Activated naive CD4-positive, alpha-beta T cell treated with anti-CD3 and anti-CD28 coated beads, Interleukin-2, amount 50 U/mL, for 72 hours (primary cell): Measurements from ENCODE around the gene CDC5L. TPM values are rescaled to one million over a fixed set of nuclear protein-coding genes. Genes with fewer than 3 reads are reported as not detected.

Experiments used
- ATAC-seq, 2 donors: fragments of 150-1000 bp; cut with Tn5 transposase; 2 replicates each; pipeline ENCODE4 v1.10.0; 2021; ENCODE audit warnings: mild to moderate bottlenecking in 2 of 2, moderate library complexity in 2 of 2
- DNase-seq, 2 donors: peaks; one replicate each; pipeline ENCODE4 v3.0.0; 2021 to 2022; ENCODE audit warnings: low spot score in 2 of 2
- H3K27ac Mint-ChIP-seq, 2 donors: one replicate each; pipeline ENCODE4 v1.8.0; 2022; ENCODE audit warnings: mild to moderate bottlenecking in 2 of 2, mixed read lengths in 2 of 2
- H3K36me3 Mint-ChIP-seq, 2 donors: one replicate each; pipeline ENCODE4 v1.8.0; 2022; ENCODE audit warnings: mixed read lengths in 2 of 2
- H3K9me3 Mint-ChIP-seq, 2 donors: one replicate each; pipeline ENCODE4 v1.8.0; 2022; ENCODE audit warnings: mixed read lengths in 2 of 2
- total RNA-seq, 2 donors: library from RNA; stranded (reverse); gene quantifications; one replicate each; pipeline ENCODE4 v1.2.3, GENCODE V29; 2022

CDC5L gene
- total RNA-seq, 2 donors from 2014 or later = 22.7 to 25.2 TPM

DNA sequence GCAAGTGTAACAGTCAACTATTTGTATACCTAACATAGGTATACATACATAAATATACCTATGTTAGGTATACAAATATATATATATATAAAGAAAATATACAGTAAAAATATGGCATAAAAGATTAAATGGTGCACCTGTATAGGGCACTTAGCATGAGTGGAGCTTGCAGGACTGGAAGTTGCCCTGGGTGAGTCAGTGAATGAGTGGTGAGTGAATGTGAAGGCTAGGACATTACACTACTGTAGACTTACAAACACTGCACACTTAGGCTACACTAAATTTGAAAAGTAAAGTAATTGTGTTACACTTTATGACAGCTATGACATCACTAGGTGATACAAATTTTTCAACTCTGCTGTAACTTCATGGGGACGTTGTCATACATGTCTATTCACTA, 65.6 kb downstream of the CDC5L start:
- DNase-seq = no peak
- Mint-ChIP-seq H3K36me3 (no peaks in the 10 kb centered on the region), H3K27ac (peak overlapping the region in 1 of 2 donors; percentile 19), H3K9me3 (no peaks in the 10 kb centered on the region)
- ATAC-seq = no peak

DNA sequence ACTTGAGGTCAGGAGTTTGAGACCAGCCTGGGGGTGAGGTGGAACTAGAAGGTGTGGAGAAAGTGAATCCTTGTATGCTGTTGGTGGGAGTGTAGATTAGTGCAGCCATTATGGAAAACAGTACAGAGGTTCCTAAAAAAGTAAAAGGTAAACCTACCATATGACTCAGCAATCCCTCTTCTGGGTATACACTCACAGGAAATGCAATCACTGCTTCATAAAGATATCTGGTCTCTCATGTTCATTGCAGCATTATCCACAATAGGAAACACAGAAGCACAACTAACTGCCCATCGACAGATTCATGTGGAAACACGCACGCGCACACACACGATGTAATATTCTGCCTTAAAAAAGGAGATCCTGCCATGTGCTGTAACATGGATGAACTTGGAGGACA, 66.7 kb downstream of the CDC5L start:
- DNase-seq (no peak), ATAC-seq (no peak)
- H3K27ac Mint-ChIP-seq = peak overlapping the region in 1 of 2 donors; percentile 19
- no peaks in the 10 kb centered on the region for H3K36me3 Mint-ChIP-seq
- H3K9me3 Mint-ChIP-seq = no peaks in the 10 kb centered on the region

DNA sequence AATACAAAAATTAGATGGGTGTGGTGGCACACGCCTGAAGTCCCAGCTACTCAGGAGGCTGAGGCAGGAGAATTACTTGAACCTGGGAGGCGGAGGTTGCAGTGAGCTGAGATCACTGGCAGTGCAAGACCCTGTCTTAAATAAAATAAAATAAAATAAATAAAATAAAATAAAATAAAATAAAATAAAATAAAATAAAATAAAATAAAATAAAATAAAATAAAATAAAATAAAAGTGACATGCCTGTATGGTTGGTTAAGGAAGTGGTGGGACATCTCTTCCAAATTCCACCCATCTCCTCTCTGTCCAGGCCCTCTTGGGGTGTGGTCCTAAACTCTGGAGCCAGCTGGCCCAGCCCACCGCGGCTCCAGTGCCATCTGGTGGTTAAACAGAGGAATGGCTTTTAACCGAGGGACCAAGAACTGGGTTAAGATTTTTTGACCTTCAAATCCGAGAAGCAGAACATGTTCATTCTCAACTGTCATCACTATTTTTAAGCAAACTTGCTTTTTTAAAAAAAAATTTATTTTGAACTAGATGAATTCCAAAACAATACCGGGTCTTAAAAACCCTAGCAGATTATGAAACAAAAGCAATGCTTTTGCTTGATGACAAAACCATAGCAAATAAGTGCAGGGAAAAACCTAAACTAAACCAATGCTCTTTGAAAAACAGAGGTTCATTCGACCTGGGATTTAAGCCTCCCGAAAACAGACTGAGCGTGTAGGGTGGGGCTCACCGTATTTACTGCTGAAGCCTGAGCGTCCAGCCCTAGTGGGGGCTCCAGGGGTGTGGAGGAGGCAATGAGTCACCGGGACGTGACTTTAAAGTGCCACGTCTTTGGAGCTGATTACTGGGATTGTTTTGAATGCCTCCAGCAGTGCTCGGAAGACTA, 68.8 kb downstream of the CDC5L start:
- DNase-seq (peak in 1 of 2 donors; percentile 45), ATAC-seq (peak; percentile 78 to 83)
- no peaks in the 10 kb centered on the region for H3K36me3 Mint-ChIP-seq
- H3K9me3 Mint-ChIP-seq = no peaks in the 10 kb centered on the region
- no peak overlapping the region for H3K27ac Mint-ChIP-seq

DNA sequence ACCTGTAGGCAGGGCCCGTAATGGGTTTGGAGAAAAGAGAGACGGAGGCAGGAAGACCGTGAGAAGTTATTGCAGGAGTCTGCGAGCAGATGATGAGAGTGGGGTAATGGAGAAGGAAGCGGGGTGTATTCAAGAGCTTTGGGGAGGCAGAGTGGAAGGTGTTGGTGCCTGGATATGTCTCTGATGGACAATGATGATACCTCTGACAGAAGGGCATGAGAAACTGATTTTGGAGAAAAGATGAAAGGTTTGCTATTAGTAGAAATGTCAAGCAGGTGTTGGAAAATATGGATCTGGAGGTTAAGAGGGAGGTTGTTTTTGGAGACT, 69.4 kb downstream of the CDC5L start:
- H3K27ac Mint-ChIP-seq = no peak overlapping the region
- no peak for DNase-seq
- no peak for ATAC-seq

DNA sequence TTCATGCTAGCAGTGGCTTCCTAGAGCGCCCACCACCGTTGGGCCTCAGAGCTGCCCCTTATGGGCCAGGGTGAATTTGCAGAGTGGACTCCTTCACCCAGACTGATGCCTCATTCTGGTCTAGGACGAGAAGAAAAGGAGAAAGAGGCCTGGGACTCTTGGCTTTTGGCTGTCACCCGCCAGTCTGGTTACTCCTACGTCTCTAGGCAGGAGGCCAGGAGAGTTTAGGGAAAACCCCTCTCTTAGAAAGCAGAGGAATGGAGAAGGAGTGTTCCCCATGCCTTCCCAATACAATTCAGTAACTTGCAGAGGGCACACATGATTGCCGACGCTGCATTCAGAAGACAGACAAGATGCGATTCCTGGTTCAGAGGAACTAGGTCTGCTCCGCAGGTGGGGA, 70.1 kb downstream of the CDC5L start:
- ATAC-seq (no peak), DNase-seq (no peak)
- H3K9me3 Mint-ChIP-seq = no peaks in the 10 kb centered on the region
- H3K36me3 Mint-ChIP-seq = no peaks in the 10 kb centered on the region
- no peak overlapping the region for H3K27ac Mint-ChIP-seq

More for the DNA sequence above, 69.4 kb downstream of the CDC5L start:
- Mint-ChIP-seq H3K9me3 (no peaks in the 10 kb centered on the region), H3K36me3 (no peaks in the 10 kb centered on the region)

DNA sequence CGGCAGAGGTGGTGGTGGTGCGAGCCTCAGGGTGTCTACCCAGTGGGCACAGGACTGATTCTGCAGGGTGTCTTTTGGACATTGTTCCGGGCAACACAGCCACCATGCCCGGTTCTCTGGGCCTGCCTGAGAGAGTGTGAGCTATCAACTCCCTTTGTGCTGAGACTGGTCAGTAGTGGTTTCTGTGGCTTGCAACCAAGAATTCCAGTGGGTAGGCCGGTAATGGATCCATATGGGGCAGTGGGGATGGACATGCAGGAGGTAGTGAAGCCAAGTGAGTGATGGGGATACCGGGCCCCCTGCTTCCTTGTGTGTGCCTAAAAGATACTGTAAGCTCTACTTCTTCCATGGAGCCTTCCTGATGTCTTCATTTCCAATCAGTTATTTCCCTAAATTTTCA, 71.0 kb downstream of the CDC5L start:
- H3K36me3 Mint-ChIP-seq = no peaks in the 10 kb centered on the region
- DNase-seq = no peak
- H3K27ac Mint-ChIP-seq = no peak overlapping the region
- ATAC-seq = no peak
- H3K9me3 Mint-ChIP-seq = no peaks in the 10 kb centered on the region

DNA sequence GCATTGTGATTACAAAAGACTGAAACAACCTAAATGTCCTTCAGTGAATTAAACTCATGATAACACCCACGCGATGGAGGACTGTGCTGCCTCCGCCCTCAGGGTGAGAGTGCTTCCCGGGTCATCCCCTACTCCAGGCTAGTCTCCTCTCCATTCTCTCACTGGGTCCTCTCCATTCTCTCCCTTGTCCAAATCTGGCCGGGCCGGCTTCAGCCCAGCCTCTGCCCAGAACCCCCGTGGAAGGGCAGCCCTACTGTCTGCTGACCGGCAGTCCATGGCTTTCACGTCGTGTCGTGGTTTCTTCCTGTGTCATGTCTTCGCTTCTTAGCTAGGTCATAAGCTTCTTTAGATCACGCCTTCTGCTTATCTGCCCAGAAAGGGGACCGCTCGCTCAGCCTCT, 74.8 kb downstream of the CDC5L start:
- Mint-ChIP-seq H3K27ac (no peak overlapping the region), H3K9me3 (no peaks in the 10 kb centered on the region), H3K36me3 (no peaks in the 10 kb centered on the region)
- no peak for DNase-seq
- no peak for ATAC-seq

DNA sequence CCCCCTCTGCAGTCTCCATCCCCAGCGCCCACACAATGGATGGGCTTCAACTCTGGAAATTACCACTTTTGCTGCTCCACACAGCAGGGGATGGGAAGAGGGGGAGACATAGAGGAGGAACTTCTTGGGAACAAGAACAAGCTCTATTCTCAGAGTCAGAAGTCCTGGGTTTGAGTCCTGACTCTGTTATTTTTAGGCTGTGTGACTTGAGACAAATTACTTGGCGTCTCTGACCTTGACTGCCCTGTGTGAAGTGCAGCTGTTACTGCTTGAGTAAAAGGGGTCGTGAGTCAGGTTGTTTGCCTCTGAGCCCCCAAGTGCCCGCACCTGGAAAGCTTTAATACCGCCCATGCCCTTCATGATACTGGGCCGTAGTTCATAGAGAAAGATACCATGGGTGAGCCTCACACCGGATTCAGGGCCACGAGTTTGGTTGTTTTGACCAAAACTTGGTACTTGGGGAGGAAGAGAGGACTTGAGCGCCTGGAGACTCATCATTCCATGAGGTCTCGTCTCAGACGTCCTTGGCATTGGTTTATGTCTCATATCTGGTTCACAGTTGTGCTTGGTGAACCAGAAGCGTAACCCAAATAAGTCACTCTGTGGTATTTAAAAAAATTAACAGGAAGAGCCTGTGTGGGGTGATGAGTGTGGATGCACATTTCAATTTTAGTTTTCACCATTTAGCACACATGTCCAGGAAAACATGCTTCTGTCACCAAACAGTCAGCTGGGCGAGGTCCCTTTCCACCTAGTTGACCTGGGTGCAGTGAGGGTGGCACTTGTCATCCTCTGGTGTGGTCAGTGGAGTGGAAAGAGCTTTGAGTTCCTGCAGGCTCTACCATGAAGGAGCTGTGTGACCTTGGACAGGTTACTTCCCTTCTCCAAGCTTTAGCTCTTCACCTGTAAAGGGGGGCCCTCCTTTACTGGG, 75.6 kb downstream of the CDC5L start:
- H3K9me3 Mint-ChIP-seq = no peaks in the 10 kb centered on the region
- ATAC-seq (no peak), DNase-seq (no peak)
- H3K36me3 Mint-ChIP-seq = no peaks in the 10 kb centered on the region
- H3K27ac Mint-ChIP-seq = no peak overlapping the region

DNA sequence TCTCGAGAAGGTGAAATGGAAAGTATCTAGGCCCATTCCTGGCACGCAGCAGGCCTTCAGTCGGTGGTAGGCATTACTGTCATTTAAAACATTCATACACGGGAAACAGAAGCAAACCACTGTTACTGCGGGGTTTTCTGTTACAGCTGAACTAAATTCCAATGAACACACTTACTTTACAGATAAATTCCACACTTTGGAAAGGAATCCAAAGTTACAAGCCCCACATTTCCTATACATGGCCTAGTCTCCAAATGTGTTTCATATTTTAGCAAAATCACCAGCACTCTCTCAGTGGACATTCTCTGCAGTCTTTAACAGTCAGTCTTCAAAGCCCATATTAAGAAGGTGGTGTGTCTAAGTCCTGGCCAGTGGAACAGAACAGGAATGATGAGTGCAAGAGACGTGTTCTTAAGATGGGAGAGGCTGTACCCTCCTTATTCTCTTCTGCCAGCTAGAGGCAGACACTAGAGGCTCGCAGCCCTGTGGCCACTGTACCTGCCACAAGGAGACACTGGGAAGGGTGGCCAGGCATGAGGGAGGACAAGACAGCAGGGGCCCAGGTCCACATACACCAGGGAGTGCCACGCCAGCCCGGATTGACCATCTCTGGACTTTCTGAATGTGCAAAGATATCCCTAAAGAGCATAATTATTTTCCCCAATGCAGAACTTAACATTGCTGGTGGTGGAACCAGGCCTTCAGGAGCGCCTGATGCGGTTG, 76.4 kb downstream of the CDC5L start:
- ATAC-seq (no peak), DNase-seq (no peak)
- Mint-ChIP-seq H3K36me3 (no peaks in the 10 kb centered on the region), H3K9me3 (no peaks in the 10 kb centered on the region), H3K27ac (no peak overlapping the region)

DNA sequence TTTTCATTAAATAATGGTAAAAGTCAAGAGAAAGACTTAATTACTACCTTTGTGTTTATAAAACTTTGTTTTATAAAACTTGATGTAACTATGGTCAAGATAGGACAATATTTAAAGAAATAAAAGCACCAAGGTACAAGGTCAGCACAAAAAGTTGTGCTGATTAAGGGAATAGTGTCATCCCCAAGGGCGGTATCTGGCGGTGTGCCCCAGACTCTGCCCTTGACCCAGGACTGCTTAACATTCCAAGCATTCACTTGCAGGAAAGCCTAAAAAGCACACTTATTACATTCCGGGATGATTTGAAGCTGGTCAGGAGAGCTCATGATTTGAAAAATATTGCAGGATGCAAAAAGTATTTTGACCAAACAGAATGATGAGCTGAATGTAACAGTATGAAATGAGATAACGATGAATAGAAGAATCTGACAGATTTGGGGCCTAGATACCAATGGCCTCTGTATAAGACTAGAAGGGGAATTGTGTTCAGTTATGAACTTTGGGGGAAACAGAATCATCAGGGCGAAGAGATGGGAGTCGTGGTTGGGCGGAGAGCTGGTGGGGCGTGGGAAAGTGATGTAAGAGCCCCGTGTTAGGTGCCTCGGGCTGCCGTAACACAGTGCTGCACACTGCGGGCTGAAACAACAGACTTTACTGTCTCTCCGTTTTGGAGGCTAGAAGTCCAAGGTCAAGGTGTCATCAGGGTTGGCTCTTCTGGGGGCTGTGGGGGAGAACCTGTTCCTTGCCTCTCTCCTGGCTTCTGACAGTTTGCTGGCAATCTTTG, 77.2 kb downstream of the CDC5L start:
- H3K27ac Mint-ChIP-seq = no peak overlapping the region
- no peaks in the 10 kb centered on the region for H3K9me3 Mint-ChIP-seq
- no peak for DNase-seq
- no peak for ATAC-seq
- H3K36me3 Mint-ChIP-seq = no peaks in the 10 kb centered on the region

DNA sequence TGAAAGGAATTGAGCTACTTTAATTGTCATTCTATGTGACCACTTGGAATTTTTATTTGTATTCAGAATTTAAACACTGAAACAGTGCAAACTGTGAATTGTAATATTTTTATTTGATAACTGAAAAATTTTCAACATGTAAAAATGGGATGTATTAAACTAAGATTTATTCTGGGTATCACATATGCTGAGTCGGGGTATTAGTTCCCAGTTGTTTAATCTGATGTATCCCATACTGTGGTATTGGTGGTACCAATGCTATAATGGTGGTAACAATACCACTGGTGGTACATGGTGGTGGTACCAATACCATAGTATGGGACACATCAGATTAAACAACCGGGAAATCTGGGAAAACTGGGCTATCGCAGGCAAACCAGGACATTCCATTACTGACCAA, 79.4 kb downstream of the CDC5L start:
- Mint-ChIP-seq H3K27ac (no peak overlapping the region), H3K36me3 (no peaks in the 10 kb centered on the region), H3K9me3 (no peaks in the 10 kb centered on the region)
- DNase-seq = no peak
- ATAC-seq = no peak

DNA sequence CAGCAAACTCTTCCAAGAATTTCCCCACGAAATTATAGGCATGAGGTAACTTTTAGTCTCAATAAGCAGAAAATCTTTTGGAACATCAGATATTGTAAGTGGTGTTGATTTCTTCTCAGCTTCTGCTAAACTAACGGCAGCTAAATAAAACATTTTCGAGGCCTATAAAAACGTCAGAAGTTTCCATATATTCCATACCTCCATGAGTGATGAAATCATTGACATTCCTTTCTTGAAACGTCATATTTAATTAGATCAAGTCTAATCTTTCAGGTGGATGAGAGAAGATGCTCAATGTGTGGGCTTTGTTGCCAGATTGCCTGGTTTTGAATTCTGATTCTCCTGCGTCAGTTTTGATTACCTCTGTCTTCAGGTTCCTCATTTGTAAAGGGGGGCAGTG, 81.3 kb downstream of the CDC5L start:
- Mint-ChIP-seq H3K27ac (no peak overlapping the region), H3K36me3 (no peaks in the 10 kb centered on the region), H3K9me3 (no peaks in the 10 kb centered on the region)
- DNase-seq (no peak), ATAC-seq (no peak)

DNA sequence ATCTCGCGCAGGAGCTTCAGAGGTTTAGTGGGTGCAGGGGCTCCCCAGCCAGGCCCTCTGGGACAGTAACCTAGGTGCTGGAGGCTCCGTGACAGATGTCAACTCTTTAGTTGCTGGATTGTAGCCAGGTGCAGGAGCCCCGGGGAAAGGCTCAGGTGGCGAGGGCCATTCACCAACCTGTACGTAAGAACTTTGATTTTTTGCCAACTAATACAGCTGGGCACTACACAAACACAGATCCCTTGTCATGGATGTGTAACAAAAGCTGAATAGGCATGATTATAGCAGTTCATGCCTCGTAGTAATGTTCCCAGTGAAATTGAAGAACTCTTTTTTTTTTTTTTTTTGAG, 82.6 kb downstream of the CDC5L start:
- H3K36me3 Mint-ChIP-seq = no peaks in the 10 kb centered on the region
- ATAC-seq = peak in 1 of 2 donors; percentile 44
- no peak overlapping the region for H3K27ac Mint-ChIP-seq
- no peaks in the 10 kb centered on the region for H3K9me3 Mint-ChIP-seq
- DNase-seq = no peak

DNA sequence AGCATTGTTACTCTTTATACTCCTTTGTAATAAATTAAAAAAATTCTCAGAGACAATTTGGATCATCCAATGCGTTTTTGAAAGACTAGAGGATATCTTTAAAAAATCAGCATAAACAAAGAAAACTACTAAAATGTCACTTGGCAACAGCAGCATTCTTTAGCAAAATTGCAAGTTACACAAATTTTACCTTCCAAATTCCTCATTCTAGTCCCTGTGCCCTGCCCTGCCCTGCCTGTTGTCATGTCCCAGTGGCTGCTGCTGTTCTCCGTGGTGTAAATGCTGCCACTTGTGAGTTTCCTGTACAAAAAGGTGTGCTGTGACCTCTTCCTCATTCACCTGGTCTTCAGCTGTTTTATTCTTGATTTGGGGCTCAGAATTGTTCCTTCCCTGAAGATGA, 83.2 kb downstream of the CDC5L start:
- Mint-ChIP-seq H3K36me3 (no peaks in the 10 kb centered on the region), H3K9me3 (no peaks in the 10 kb centered on the region), H3K27ac (no peak overlapping the region)
- no peak for ATAC-seq
- no peak for DNase-seq

DNA sequence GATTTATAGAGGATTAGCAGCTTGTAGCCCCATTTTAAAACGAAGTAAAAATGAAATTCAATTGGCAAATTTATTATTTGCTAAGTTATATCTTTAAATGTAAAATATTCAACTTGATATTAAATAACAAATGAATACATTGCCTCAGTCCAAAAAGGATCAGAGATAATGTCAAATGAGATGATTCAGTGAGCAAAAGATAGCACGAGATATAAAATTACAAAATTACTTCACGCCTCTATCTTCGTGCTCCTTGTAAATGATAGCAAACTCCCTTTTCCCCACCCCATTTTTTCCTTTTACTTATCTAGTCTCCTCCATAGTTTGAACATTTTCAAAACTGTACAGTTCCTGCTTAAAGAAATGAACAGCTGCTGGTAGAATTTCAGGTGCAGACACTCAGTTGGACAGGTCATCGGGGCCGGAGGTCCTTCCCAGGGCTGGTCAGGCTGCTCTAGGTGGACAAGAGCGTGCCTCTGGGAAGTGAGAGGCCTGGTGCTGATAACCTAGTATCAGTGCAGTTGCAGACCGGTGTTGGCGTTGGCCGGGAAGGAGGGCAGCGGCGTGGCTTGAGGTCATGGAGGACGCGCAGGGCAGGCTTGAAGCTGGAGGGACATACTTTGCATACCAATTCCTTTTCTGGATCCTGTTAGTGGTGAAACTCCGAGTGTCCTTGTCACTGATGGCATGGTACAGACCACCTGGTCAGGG, 83.9 kb downstream of the CDC5L start:
- H3K36me3 Mint-ChIP-seq = no peaks in the 10 kb centered on the region
- H3K27ac Mint-ChIP-seq = no peak overlapping the region
- DNase-seq (no peak), ATAC-seq (no peak)
- no peaks in the 10 kb centered on the region for H3K9me3 Mint-ChIP-seq
